ENCODE results near the gene FAM193B.
A peak's percentile ranks its signal among the peaks of the same experiment; 100 is the strongest.

The FAM193B gene

GRCh38 chr5:177483042-177483441, 71.3 kb downstream of the FAM193B start:
- no peak for DNase-seq

- DNase-seq, result no peak
Observed at GRCh38 chr5:177482359-177482795, 72.0 kb downstream of the FAM193B start.

GRCh38 chr5:177479774-177480173, 74.6 kb downstream of the FAM193B start:
- DNase-seq, result no peak

- DNase-seq, result peak; percentile 58
Observed at GRCh38 chr5:177478711-177479646, 75.4 kb downstream of the FAM193B start.

GRCh38 chr5:177477701-177478477, 76.5 kb downstream of the FAM193B start:
- no peak for DNase-seq

GRCh38 chr5:177476531-177477233, 77.7 kb downstream of the FAM193B start:
- no peak for DNase-seq

- DNase-seq, result no peak
Observed at GRCh38 chr5:177475563-177476427, 78.6 kb downstream of the FAM193B start.

- DNase-seq, result no peak
Observed at GRCh38 chr5:177474846-177475562, 79.4 kb downstream of the FAM193B start.

GRCh38 chr5:177474002-177474476, 80.3 kb downstream of the FAM193B start:
- DNase-seq, result no peak

- no peak for DNase-seq
Observed at GRCh38 chr5:177473443-177474001, 80.8 kb downstream of the FAM193B start, which contains the start of gene DBN1. TSS of gene DBN1 (minus strand) at chr5:177473634. CDS start at chr5:177473521, 113 bp downstream.

GRCh38 chr5:177472460-177473442, 81.6 kb downstream of the FAM193B start:
- peak; percentile 56 for DNase-seq

- DNase-seq, result no peak
Observed at GRCh38 chr5:177471610-177472356, 82.6 kb downstream of the FAM193B start.

GRCh38 chr5:177470759-177471536, 83.4 kb downstream of the FAM193B start:
- DNase-seq, result no peak
